Activated B cell treated with CpG ODN at 0.5 μM for 24 hours (primary cell): ENCODE data around the gene SUPT6H. TPM values are rescaled to one million over a fixed set of nuclear protein-coding genes. Genes with fewer than 3 reads are reported as not detected.

Experiments used
- ATAC-seq: fragments of 200-7000 bp; cut with Tn5 transposase; one replicate; pipeline ENCODE4 v1.10.0; 2021; ENCODE audit warnings: low read depth, mild to moderate bottlenecking, moderate library complexity
- CTCF ChIA-PET: fragments of 350-600 bp; sonication (Branson Sonifier 250); formaldehyde crosslinking; loops from one replicate; lab custom pipeline; 2021; ENCODE audit warnings: antibody characterized with exemption; lab: Charles Lee
- POLR2A ChIA-PET: fragments of 350-600 bp; sonication (Branson Sonifier 250); formaldehyde crosslinking; loops from one replicate; lab custom pipeline; 2021; ENCODE audit warnings: antibody characterized with exemption; lab: Charles Lee
- DNase-seq: peaks from one replicate; pipeline ENCODE4 v3.0.0; 2022
- H3K27ac Mint-ChIP-seq: one replicate; pipeline ENCODE4 v1.8.0; 2020; ENCODE audit warnings: mixed read lengths
- H3K27me3 Mint-ChIP-seq: one replicate; pipeline ENCODE4 v1.8.0; 2021; ENCODE audit warnings: mixed read lengths
- H3K36me3 Mint-ChIP-seq: one replicate; pipeline ENCODE4 v1.8.0; 2021; ENCODE audit warnings: low read depth, mixed read lengths
- H3K4me1 Mint-ChIP-seq: one replicate; pipeline ENCODE4 v1.8.0; 2021; ENCODE audit warnings: mixed read lengths
- H3K4me3 Mint-ChIP-seq: one replicate; pipeline ENCODE4 v1.8.0; 2020; ENCODE audit warnings: mild to moderate bottlenecking, mixed read lengths
- H3K9me3 Mint-ChIP-seq: one replicate; pipeline ENCODE4 v1.8.0; 2020; ENCODE audit warnings: mixed read lengths
- intact Hi-C: fragments of 100-400 bp; cut with micrococcal nuclease; formaldehyde crosslinking; loops from one replicate; pipeline ENCODE4 v1.15.1; 2024
- total RNA-seq: library from RNA; stranded (reverse); gene quantifications from 2 replicates; pipeline ENCODE4 v1.2.3, GENCODE V29; 2022
- TF ChIP-seq, protein P1 (sequence below): fragments of 200-600 bp; IDR thresholded peaks from one replicate; pipeline ENCODE4 v1.8.0; 2022; ENCODE audit warnings: antibody characterized with exemption, mild to moderate bottlenecking

The SUPT6H gene
- total RNA-seq, 1 donor from 2014 or later, result 92.4 TPM

DNA sequence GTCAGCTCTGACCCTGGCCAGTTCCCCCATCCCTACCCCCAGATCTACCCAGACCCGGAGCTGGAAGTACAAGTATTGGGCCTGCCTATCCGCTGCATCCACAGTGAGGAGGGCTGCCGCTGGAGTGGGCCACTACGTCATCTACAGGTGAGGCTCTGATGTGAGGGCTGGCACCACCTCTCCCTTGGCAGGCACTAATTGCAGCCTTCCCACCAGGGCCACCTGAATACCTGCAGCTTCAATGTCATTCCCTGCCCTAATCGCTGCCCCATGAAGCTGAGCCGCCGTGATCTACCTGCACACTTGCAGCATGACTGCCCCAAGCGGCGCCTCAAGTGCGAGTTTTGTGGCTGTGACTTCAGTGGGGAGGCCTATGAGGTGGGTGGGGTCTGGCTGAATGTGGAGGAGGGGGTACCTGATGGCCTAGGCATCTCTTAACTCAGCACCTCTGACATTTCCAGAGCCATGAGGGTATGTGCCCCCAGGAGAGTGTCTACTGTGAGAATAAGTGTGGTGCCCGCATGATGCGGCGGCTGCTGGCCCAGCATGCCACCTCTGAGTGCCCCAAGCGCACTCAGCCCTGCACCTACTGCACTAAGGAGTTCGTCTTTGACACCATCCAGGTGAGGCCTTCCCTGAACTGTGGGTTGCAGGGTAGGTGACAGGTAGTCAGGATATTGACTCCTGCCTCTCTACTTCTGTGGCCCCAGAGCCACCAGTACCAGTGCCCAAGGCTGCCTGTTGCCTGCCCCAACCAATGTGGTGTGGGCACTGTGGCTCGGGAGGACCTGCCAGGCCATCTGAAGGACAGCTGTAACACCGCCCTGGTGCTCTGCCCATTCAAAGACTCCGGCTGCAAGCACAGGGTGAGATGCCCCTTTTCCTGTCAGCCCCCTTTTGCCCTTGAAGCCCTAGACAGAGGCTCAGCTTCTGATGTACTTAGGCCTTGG is 86.1 kb downstream of the SUPT6H start:
- POLR2A ChIA-PET, result interaction anchor here (1.1 to 23.0 kb wide), 7 partner anchors 9 to 204 kb away, joined by 3 to 2384 read pairs (median 6); partner anchors contain the start of genes BLTP2, NEK8, PHF12 and RPL23A

DNA sequence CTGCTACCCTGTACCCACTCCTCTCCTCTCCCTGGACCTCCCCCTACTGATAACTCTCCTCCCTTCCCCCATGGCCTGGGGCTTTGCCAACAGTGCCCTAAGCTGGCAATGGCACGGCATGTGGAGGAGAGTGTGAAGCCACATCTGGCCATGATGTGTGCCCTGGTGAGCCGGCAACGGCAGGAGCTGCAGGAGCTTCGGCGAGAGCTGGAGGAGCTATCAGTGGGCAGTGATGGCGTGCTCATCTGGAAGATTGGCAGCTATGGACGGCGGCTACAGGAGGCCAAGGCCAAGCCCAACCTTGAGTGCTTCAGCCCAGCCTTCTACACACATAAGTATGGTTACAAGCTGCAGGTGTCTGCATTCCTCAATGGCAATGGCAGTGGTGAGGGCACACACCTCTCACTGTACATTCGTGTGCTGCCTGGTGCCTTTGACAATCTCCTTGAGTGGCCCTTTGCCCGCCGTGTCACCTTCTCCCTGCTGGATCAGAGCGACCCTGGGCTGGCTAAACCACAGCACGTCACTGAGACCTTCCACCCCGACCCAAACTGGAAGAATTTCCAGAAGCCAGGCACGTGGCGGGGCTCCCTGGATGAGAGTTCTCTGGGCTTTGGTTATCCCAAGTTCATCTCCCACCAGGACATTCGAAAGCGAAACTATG is 87.0 kb downstream of the SUPT6H start:
- Mint-ChIP-seq H3K27ac (peak overlapping the region; percentile 71), H3K4me3 (peak overlapping the region; percentile 64), H3K27me3 (no peaks in the 10 kb centered on the region), H3K4me1 (peaks cover 51% of the 10 kb centered on the region), H3K9me3 (no peaks in the 10 kb centered on the region), H3K36me3 (peaks cover 82% of the 10 kb centered on the region)
- ATAC-seq, result no peak
- intact Hi-C loops, result no loop called here
- ChIA-PET POLR2A (interaction anchor here (1.2 to 23.0 kb wide), 11 partner anchors 8 to 203 kb away, joined by 3 to 2384 read pairs (median 13); partner anchors contain the start of genes BLTP2, DHRS13, NEK8 and PHF12), CTCF (interaction anchor here (0.9 to 17.6 kb wide), 8 partner anchors 10 to 149 kb away, joined by 3 to 545 read pairs (median 5); partner anchors contain the start of genes FLOT2, NEK8 and TLCD1)
- no peak for DNase-seq
- TF ChIP-seq, protein P1, sequence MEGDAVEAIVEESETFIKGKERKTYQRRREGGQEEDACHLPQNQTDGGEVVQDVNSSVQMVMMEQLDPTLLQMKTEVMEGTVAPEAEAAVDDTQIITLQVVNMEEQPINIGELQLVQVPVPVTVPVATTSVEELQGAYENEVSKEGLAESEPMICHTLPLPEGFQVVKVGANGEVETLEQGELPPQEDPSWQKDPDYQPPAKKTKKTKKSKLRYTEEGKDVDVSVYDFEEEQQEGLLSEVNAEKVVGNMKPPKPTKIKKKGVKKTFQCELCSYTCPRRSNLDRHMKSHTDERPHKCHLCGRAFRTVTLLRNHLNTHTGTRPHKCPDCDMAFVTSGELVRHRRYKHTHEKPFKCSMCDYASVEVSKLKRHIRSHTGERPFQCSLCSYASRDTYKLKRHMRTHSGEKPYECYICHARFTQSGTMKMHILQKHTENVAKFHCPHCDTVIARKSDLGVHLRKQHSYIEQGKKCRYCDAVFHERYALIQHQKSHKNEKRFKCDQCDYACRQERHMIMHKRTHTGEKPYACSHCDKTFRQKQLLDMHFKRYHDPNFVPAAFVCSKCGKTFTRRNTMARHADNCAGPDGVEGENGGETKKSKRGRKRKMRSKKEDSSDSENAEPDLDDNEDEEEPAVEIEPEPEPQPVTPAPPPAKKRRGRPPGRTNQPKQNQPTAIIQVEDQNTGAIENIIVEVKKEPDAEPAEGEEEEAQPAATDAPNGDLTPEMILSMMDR, result no peak

More for the DNA sequence above, 86.1 kb downstream of the SUPT6H start:
- Mint-ChIP-seq H3K27ac (peak overlapping the region; percentile 84), H3K4me1 (peaks cover 53% of the 10 kb centered on the region), H3K4me3 (peak overlapping the region; percentile 64), H3K9me3 (no peaks in the 10 kb centered on the region), H3K36me3 (peaks cover 82% of the 10 kb centered on the region), H3K27me3 (no peaks in the 10 kb centered on the region)
- TF ChIP-seq, protein P1, result no peak
- intact Hi-C loops, result no loop called here
- CTCF ChIA-PET, result interaction anchor here (0.9 to 17.6 kb wide), 5 partner anchors 11 to 32 kb away, joined by 3 to 545 read pairs (median 4); partner anchors contain the start of genes NEK8 and TLCD1
- ATAC-seq (no peak), DNase-seq (no peak)

DNA sequence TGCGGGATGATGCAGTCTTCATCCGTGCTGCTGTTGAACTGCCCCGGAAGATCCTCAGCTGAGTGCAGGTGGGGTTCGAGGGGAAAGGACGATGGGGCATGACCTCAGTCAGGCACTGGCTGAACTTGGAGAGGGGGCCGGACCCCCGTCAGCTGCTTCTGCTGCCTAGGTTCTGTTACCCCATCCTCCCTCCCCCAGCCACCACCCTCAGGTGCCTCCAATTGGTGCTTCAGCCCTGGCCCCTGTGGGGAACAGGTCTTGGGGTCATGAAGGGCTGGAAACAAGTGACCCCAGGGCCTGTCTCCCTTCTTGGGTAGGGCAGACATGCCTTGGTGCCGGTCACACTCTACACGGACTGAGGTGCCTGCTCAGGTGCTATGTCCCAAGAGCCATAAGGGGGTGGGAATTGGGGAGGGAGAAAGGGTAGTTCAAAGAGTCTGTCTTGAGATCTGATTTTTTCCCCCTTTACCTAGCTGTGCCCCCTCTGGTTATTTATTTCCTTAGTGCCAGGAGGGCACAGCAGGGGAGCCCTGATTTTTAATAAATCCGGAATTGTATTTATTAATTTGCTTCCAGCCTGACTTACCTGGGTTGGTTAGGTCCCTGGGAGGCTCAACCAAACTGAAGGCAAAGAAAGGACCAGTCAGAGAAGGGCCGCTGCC is 87.6 kb downstream of the SUPT6H start:
- ChIA-PET POLR2A (interaction anchor here (0.7 to 23.0 kb wide), 15 partner anchors 8 to 202 kb away, joined by 3 to 2384 read pairs (median 9); partner anchors contain the start of genes BLTP2, DHRS13, NEK8 and PHF12), CTCF (interaction anchor here (0.6 to 17.6 kb wide), 10 partner anchors 8 to 190 kb away, joined by 3 to 545 read pairs (median 6); partner anchors contain the start of genes FLOT2, NEK8, RPL23A and TLCD1)
- intact Hi-C loops, result loop anchor here (1.0 to 5.0 kb wide), 4 partner anchors 8 to 154 kb away; partner anchors contain the start of genes DHRS13, RAB34 and RPL23A
- H3K27me3 Mint-ChIP-seq, result no peaks in the 10 kb centered on the region
- H3K27ac Mint-ChIP-seq, result peak overlapping the region; percentile 74
- H3K9me3 Mint-ChIP-seq, result no peaks in the 10 kb centered on the region
- DNase-seq (no peak), ATAC-seq (peak; percentile 2)
- peak overlapping the region; percentile 75 for H3K4me3 Mint-ChIP-seq
- TF ChIP-seq, protein P1, result no peak
- peaks cover 51% of the 10 kb centered on the region for H3K4me1 Mint-ChIP-seq
- H3K36me3 Mint-ChIP-seq, result peaks cover 80% of the 10 kb centered on the region

DNA sequence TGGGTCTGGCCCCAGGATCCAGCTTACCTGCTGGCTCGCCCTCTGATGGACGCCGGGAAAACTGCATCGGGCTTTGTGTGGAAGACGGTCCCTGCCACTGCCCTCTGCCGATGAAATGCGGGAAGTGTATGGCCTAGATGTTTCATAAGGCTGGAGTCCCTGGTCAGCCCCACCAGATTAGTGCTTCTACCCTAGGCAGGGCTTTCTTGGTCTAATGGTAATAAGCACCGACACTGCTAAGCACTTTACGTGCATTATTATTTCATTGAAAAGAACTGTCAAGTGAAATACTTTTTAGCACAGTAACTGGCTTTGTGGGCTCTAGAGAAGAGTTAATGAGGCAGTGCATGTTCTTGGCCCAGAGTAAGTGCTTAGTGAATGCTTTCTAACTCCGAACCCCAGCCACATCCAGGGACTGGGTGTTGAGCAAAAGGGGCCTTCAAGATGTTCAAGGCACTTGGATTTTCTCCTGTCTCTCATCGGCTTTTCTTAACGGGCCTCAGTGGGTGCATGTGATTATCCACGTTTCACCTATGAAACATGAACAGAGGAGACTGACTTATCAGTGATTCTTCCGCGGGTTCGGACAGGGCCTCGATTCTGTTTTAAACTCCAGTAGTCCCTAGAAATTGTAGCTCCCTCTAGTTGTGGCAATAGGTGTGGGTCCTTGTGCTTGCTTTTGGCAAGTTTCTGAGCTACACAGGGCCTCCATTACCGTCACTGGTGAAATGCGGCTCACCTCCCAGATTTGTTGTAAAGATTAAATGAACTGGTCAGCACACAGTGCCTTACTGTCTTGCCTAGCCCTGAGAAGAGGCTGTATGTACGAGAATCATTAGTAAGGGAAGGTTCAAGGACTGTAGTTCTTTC is 88.4 kb downstream of the SUPT6H start:
- Mint-ChIP-seq H3K9me3 (no peaks in the 10 kb centered on the region), H3K4me3 (peak overlapping the region; percentile 75), H3K4me1 (peaks cover 51% of the 10 kb centered on the region), H3K27me3 (no peaks in the 10 kb centered on the region), H3K36me3 (peaks cover 78% of the 10 kb centered on the region), H3K27ac (peak overlapping the region; percentile 74)
- ATAC-seq (peak; percentile 84), DNase-seq (peak; percentile 82)
- TF ChIP-seq, protein P1, result peak; percentile 95
- ChIA-PET POLR2A (interaction anchor here (0.5 to 23.0 kb wide), 21 partner anchors 9 to 201 kb away, joined by 3 to 2384 read pairs (median 5); partner anchors contain the start of genes BLTP2, DHRS13, FAM222B and FLOT2), CTCF (interaction anchor here (0.5 to 17.6 kb wide), 12 partner anchors 9 to 189 kb away, joined by 3 to 545 read pairs (median 6); partner anchors contain the start of genes FLOT2, NEK8, RPL23A and TLCD1)
- intact Hi-C loops, result loop anchor here (1.0 to 5.0 kb wide), 4 partner anchors 9 to 153 kb away; partner anchors contain the start of genes DHRS13, RAB34 and RPL23A
